Fibroblast of skin of back (primary cell): Measurements from ENCODE around the gene ADGRL2.

ENCODE experiments used
- DNase-seq: peaks from one replicate; pipeline ENCODE4 v3.0.0-alpha.2; 2013

ADGRL2 gene

GRCh38 chr1:81999364-81999763 lies 198.6 kb downstream of the ADGRL2 start:
- peak; percentile 1 for DNase-seq

- DNase-seq, result no peak
These were observed 199.5 kb downstream of the ADGRL2 start for GRCh38 chr1:82000221-82000620.

GRCh38 chr1:82001345-82001744 lies 200.6 kb downstream of the ADGRL2 start:
- DNase-seq, result no peak

- no peak for DNase-seq
These were observed 207.1 kb downstream of the ADGRL2 start for GRCh38 chr1:82007804-82008203.

- DNase-seq, result no peak
These were observed 213.0 kb downstream of the ADGRL2 start for GRCh38 chr1:82013702-82014101.

GRCh38 chr1:82015444-82015843 lies 214.7 kb downstream of the ADGRL2 start:
- no peak for DNase-seq

- no peak for DNase-seq
These were observed 217.6 kb downstream of the ADGRL2 start for GRCh38 chr1:82018319-82018718.

- no peak for DNase-seq
These were observed 218.8 kb downstream of the ADGRL2 start for GRCh38 chr1:82019508-82019907.

- no peak for DNase-seq
These were observed 230.1 kb downstream of the ADGRL2 start for GRCh38 chr1:82030830-82031229.

- DNase-seq, result no peak
These were observed 231.3 kb downstream of the ADGRL2 start for GRCh38 chr1:82032068-82032467.

GRCh38 chr1:82034812-82035211 lies 234.1 kb downstream of the ADGRL2 start:
- DNase-seq, result no peak
